HG03095 (cell line): Measurements from ENCODE around the gene IFNGR2.
"Not testable (repeated sequence)": the region's sequence is repeated elsewhere in the genome, so short reads cannot be mapped to it uniquely, and the experiment has no call there.

Experiments
- ATAC-seq: cut with Tn5 transposase; IDR thresholded peaks from one replicate; pipeline ENCODE4 v1.9.1; 2021; ENCODE audit warnings: moderate library complexity; ENCODE audit not compliant: unreplicated experiment

IFNGR2 gene

GRCh38 chr21:33401630-33401992 is 1.6 kb upstream of the IFNGR2 start:
- ATAC-seq, result no peak

- ATAC-seq, result no peak
Measured at GRCh38 chr21:33402001-33402979, 923 bp upstream of the IFNGR2 start.

- no peak for ATAC-seq
Measured at GRCh38 chr21:33403786-33404585, 773 bp downstream of the IFNGR2 start.

- ATAC-seq, result no peak
Measured at GRCh38 chr21:33406493-33406892, 3.3 kb downstream of the IFNGR2 start.

GRCh38 chr21:33411949-33412430 is 8.8 kb downstream of the IFNGR2 start:
- ATAC-seq, result no peak

- ATAC-seq, result not testable (repeated sequence)
Measured at GRCh38 chr21:33412439-33412831, 9.2 kb downstream of the IFNGR2 start.

- no peak for ATAC-seq
Measured at GRCh38 chr21:33412832-33413519, 9.8 kb downstream of the IFNGR2 start.

GRCh38 chr21:33414068-33414467 is 10.9 kb downstream of the IFNGR2 start:
- ATAC-seq, result no peak

GRCh38 chr21:33414926-33415325 is 11.7 kb downstream of the IFNGR2 start:
- ATAC-seq, result no peak

- no peak for ATAC-seq
Measured at GRCh38 chr21:33418691-33419090, 15.5 kb downstream of the IFNGR2 start.

GRCh38 chr21:33419538-33420123 is 16.4 kb downstream of the IFNGR2 start:
- ATAC-seq, result no peak

- no peak for ATAC-seq
Measured at GRCh38 chr21:33421713-33422393, 18.6 kb downstream of the IFNGR2 start.

- no peak for ATAC-seq
Measured at GRCh38 chr21:33424214-33424613, 21.0 kb downstream of the IFNGR2 start.

- ATAC-seq, result no peak
Measured at GRCh38 chr21:33425825-33426224, 22.6 kb downstream of the IFNGR2 start.

GRCh38 chr21:33427051-33427450 is 23.8 kb downstream of the IFNGR2 start:
- ATAC-seq, result no peak

GRCh38 chr21:33428669-33429068 is 25.5 kb downstream of the IFNGR2 start:
- no peak for ATAC-seq

GRCh38 chr21:33430858-33431257 is 27.6 kb downstream of the IFNGR2 start:
- no peak for ATAC-seq

GRCh38 chr21:33432496-33432895 is 29.3 kb downstream of the IFNGR2 start:
- no peak for ATAC-seq

- no peak for ATAC-seq
Measured at GRCh38 chr21:33433001-33433400, 29.8 kb downstream of the IFNGR2 start.

GRCh38 chr21:33433425-33434114 is 30.4 kb downstream of the IFNGR2 start:
- ATAC-seq, result no peak
